Measurements from ENCODE around the gene SLC16A6. TPM values are rescaled to one million over a fixed set of nuclear protein-coding genes. Genes with fewer than 3 reads are reported as not detected.
"Not testable (repeated sequence)": the region's sequence is repeated elsewhere in the genome, so short reads cannot be mapped to it uniquely, and the experiment has no call there.

The SLC16A6 gene
- total RNA-seq, 1 donor from 2014 or later, result 5.1 TPM

GRCh38 chr17:68291836-68292688 lies 1.1 kb upstream of the SLC16A6 start:
- intact Hi-C loops (cut with micrococcal nuclease), result loop anchor here (1.0 to 2.0 kb wide), 12 partner anchors 29 to 1035 kb away; partner anchors contain the start of genes ABCA5, PRKAR1A and WIPI1

DNA sequence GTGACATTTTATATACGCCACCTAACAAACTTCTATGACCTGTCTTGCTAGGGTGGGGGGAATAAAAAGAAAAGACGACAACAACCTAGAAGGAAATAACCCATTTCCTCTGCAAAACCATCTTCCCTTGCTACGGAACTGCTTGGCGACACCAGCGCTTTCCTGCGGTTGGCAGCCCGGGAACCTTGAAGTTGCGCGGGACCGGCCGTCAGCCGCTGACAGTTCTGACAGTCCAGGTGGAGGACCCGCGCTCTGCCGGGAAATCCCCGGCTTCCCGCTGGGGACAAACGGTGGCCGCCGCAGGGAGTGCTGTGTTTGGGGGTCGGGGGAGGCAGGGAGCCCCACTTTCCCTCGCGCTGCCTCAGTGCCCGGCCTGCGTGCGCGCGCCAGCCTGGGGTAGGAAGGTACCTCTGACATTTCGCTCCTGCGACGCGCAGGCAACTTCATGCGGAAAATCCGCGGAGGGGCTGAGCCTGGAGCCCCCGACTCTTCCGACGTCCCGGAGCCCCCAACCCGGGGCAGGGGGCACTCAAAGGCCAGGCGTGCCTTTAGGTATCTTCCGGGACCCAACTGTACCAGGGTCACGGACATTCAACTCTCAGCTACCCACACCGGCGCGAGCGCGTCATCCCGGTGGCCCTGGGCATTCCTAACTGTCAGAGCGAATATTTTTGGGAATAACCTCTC lies 516 bp downstream of the SLC16A6 start:
- intact Hi-C loops (cut with micrococcal nuclease), result loop anchor here (2.0 kb wide), 2 partner anchors 90 to 298 kb away; no protein-coding TSS in a partner anchor

- intact Hi-C loops (cut with micrococcal nuclease), result loop anchor here (2.0 kb wide), 2 partner anchors 89 to 297 kb away; no protein-coding TSS in a partner anchor
Measured at GRCh38 chr17:68289936-68290267, 1.0 kb downstream of the SLC16A6 start.

- intact Hi-C loops (cut with micrococcal nuclease), result no loop called here
Measured at GRCh38 chr17:68289473-68289872, 1.5 kb downstream of the SLC16A6 start.

- intact Hi-C loops (cut with micrococcal nuclease), result no loop called here
Measured at GRCh38 chr17:68288804-68289203, 2.1 kb downstream of the SLC16A6 start.

DNA sequence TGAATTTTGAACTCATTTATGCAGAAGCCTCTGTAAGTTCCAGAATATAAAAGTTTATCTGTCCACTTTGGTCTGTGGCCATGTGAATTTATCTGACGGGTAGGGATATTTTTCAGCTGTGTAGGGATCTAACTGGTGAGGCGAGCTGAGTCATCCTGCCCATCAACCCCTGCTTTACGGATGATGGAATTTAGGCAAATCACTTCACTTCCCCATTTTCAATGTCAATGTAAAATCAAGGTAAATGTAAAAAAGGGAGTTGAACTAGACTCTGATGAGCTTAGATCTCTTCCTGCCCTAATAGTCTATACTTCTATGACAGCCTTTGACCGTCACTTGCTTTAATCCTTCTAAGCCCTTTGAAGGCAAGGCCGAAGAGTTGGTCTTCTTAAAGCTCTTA lies 2.6 kb downstream of the SLC16A6 start:
- intact Hi-C loops (cut with micrococcal nuclease), result no loop called here

DNA sequence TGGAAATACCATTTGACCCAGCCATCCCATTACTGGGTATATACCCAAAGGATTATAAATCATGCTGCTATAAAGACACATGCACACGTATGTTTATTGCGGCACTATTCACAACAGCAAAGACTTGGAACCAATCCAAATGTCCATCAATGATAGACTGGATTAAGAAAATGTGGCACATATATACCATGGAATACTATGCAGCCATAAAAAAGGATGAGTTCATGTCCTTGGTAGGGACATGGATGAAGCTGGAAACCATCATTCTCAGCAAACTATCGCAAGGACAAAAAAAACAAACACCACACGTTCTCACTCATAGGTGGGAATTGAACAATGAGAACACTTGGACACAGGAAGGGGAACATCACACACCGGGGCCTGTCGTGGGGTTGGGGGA lies 9.0 kb downstream of the SLC16A6 start:
- intact Hi-C loops (cut with micrococcal nuclease), result not testable (repeated sequence)

GRCh38 chr17:68277807-68278206 lies 13.1 kb downstream of the SLC16A6 start:
- intact Hi-C loops (cut with micrococcal nuclease), result no loop called here

GRCh38 chr17:68276339-68276738 lies 14.6 kb downstream of the SLC16A6 start:
- intact Hi-C loops (cut with micrococcal nuclease), result not testable (repeated sequence)

DNA sequence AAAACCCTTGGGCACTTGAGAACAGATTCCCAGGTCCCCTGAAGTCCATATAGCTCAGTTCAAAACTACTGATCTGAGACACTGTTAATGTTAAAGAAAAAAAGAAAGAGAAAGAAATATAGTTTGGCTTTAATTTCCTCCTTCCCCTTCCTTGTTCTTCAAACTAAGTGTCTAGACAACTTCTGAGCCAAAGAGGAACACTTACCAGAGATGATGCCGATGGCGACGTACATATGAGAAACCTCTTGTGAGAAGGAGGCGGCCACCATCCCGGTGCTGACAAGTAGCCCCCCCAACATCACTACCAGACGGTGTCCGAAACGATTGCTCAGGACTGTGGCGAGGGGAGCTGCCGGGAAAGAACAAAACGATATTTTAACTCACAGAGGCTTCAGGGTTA lies 17.2 kb downstream of the SLC16A6 start:
- intact Hi-C loops (cut with micrococcal nuclease), result no loop called here

DNA sequence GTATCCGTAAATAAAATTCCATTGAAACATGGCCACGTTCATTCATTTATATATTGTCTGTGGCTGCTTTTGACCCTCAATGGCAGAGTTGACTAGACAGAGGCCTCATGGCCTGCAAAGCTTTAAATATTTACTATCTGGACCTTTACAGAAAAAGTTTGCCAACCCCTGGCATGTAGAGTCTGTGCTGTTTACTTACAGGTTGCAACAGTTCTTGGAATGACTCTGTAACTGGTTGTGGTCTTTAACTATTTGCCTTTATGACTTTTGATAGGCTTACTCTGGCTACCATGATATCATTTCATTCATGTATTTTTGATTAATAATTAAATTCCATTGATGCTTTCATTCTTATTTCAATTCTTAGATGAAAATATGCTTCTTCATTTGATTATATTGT lies 25.1 kb downstream of the SLC16A6 start:
- intact Hi-C loops (cut with micrococcal nuclease), result not testable (repeated sequence)

DNA sequence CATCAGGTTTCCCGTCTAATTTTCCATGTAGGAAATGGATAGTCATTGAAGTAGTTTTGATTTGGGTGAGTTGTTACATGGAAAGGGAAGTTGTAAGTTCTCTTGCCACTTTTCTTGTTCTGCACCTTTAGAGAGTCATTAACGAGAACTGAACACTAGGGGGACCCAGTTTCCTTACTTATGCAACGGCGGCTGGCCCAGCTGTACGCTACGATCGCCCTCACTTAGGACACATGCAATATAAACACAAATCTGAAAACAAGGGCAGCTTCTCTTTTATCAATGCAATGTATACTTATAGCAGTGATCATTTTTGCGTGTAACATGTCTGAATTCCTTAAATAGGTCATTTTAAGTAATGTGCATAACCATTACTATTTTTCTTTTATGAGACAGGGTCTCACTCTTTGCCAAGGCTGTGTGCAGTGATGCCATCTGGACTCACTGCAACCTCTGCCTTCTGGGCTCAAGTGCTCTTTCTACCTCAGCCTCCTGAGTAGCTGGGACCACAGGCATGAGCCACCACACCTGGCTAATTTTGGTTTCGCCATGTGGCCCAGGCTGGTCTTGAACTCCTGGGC lies 27.7 kb downstream of the SLC16A6 start:
- intact Hi-C loops (cut with micrococcal nuclease), result loop anchor here (1.0 kb wide), 7 partner anchors 24 to 200 kb away; partner anchors contain the start of genes ARSG and SLC16A6

DNA sequence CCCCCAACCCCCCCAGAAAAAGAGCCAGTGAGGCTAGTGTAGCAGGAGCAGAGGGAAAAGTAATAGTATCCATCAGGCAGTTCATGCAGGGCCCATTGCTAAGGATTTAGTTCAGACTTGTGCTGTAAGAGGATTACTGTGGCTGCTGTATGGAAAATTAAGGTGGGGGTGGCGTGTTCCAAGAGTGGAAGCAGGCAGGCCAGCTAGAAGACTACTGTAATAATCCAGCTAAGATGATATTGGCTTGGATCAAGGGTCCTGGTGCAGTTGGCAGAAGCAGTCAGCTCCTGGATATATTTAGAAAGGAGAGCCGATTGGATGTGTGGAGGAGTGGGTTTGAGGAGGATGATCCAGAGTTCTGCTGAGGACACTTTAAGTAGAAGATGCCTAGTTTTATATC lies 28.5 kb downstream of the SLC16A6 start:
- intact Hi-C loops (cut with micrococcal nuclease), result not testable (repeated sequence)

GRCh38 chr17:68260051-68260762 lies 30.7 kb downstream of the SLC16A6 start:
- intact Hi-C loops (cut with micrococcal nuclease), result no loop called here

- intact Hi-C loops (cut with micrococcal nuclease), result not testable (repeated sequence)
Measured at GRCh38 chr17:68259648-68259951, 31.3 kb downstream of the SLC16A6 start.

DNA sequence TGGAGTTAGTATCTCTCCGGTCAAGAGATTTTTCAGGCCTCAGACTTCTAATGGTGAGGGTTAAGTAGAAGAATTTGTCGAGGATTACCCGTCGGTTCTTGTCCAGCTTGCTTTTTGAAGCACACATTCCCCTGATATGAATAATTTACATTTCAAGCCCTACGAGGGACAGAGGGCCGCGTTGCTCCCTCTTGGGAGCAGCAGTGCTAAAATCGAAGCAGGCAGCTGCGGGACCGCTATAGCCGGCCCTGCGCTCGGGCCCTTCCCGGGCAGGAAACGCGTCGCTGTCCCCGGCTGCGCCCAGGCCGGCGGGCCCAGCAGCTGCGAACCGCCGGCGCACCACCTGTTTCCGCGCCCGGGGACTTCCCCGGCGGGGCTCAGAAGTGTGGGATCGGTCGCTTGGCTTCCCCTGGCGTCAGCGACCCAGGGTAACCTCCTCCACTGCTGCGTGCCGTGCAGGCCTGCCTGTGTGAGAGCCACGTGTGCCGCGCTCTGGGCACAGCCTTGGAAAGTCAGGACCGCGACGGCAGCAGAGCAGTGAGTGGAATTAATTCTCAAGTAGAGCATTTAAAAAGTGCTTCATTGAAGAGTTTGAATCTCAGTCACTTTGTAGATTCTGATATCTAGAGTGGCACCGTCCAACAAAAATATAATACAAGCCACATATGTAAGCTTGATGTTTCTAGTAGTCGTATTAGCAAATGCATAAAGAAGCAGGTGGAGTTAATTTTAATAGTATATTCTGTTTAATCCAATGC lies 31.9 kb downstream of the SLC16A6 start:
- intact Hi-C loops (cut with micrococcal nuclease), result loop anchor here (1.0 kb wide), 1 partner anchor 10 kb away; no protein-coding TSS in a partner anchor

DNA sequence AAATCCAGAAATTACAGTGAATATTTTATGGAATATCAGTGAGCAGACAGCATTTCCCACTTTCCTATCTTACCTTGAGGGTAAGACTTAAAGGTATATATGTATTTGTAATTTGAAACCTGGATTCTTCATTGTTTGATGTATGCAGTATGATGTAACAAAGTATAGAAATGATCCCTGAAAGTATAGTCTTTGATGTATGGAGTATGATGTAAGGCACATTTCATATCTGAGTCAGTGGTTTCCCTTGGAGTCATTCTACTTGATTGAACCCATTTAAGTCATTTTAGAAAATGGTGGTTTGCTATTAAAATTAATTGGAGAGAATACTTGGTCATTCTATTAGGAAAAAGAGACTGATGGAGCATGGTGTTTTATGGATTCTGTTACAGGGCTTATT lies 33.0 kb downstream of the SLC16A6 start:
- intact Hi-C loops (cut with micrococcal nuclease), result loop anchor here (1.0 kb wide), 1 partner anchor 9 kb away; no protein-coding TSS in a partner anchor

DNA sequence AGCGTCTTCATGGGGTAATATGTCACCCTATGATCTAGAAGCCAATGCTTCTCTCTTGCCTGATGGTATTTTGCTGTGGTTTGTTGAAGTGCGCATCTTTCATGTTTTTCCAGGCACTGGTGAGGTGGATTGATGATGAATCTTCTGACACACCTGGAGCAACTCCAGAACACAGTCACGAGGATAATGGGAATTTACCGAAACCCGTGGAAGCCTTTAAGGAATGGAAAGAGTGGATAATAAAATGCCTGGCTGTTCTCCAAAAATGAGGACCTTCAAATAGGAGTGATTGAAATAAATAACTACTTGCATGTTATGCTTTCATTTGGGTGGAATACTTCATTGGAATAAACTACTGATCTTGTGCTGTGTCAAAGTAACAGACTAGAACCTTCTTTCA lies 34.2 kb downstream of the SLC16A6 start:
- intact Hi-C loops (cut with micrococcal nuclease), result loop anchor here (1.0 kb wide), 1 partner anchor 18 kb away; no protein-coding TSS in a partner anchor

- intact Hi-C loops (cut with micrococcal nuclease), result loop anchor here (1.0 kb wide), 1 partner anchor 18 kb away; no protein-coding TSS in a partner anchor
Measured at GRCh38 chr17:68255731-68256538, 35.0 kb downstream of the SLC16A6 start.

GRCh38 chr17:68255151-68255550 lies 35.8 kb downstream of the SLC16A6 start:
- intact Hi-C loops (cut with micrococcal nuclease), result no loop called here
